ENCODE measurements around the gene ZNF24.

The ZNF24 gene

GRCh38 chr18:35352778-35353177, 8.6 kb upstream of the ZNF24 start:
- no peak for DNase-seq (ENCODE audit: low read depth)

DNA sequence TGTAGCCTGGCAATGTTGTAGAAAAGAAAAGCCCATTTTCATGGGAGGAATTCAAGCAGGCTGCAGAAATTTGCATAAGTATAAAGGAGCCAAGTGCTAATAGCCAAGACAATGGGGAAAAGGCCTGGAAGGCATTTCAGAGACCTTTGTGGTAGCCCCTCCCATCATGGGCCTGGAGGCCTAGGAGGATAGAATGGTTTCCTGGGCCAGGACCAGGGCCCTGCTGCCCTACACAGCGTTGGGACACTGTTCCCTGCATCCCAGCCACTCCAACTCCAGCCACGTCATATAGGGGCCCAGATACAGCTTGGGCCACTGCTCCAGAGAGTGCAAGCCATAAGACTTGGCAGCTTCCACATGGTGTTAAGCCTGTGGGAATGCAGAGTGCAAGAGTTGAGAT, 8.1 kb upstream of the ZNF24 start:
- DNase-seq (ENCODE audit: low read depth): no peak

DNA sequence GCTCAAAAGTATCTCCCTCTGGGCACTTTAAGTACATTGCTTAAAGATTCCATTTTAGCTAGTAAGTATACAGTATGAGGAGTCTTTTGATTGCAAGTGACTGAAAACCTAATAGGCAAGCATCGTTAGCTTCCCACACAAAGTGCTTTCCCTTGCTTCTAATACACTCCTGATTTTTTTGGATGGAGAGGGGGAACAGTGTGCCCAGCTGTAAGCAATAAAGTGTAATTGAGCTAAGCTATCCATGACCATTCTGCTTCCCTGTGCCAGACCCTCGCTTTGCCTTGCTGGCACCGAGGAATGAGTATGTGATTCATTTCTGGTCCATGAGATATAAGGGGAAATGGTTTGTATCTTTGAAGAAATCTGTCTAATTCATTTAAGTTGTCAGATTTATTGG, 3.8 kb upstream of the ZNF24 start:
- no peak for DNase-seq (ENCODE audit: low read depth)

DNA sequence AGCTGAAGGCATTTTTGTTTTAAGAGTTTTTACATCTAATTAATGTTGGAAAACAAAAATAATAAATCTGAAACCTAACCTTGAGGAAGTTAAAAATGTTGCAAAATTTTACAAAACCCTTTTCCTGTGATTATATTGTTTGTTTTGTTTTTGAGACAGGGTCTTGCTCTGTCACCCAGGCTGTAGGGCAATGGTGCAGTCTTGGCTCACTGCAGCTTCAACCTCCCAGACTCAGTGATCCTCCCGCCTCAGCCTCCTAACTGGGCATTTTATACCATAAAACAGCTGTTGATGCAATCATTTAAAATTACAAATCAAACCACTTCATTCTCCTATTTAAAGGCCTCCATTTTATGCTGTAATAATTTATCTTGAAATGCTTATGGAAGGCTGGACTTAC, 1.7 kb upstream of the ZNF24 start:
- DNase-seq (ENCODE audit: low read depth): no peak

GRCh38 chr18:35345460-35345921, 1.3 kb upstream of the ZNF24 start:
- no peak for DNase-seq (ENCODE audit: low read depth)

GRCh38 chr18:35344736-35345459, 678 bp upstream of the ZNF24 start:
- no peak for DNase-seq (ENCODE audit: low read depth)

DNA sequence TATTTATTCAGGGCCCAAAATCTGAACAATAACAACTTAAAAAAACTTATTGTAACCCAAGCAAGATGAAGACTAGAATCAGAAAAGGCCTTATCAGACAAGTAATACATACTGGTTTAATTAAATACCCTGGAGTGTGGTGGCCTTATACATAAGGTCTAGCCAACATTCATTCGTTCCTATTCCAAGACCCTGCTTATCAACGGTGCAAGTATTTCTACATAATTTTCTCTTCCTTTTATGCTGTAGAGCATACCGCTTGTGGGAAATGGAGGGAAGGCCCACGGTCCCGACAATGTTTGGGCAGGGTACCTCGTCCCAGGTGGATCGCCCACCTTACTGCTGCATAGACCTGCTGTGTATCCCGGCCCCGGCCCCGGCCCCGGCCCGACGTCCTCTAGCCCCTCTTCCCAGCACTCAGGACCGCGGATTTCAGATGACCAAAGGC, 708 bp downstream of the ZNF24 start:
- no peak for DNase-seq (ENCODE audit: low read depth)

- no peak for DNase-seq (ENCODE audit: low read depth)
Measured at GRCh38 chr18:35337286-35337685, 6.9 kb downstream of the ZNF24 start.

GRCh38 chr18:35335866-35336265, 8.4 kb downstream of the ZNF24 start:
- DNase-seq (ENCODE audit: low read depth): no peak

- DNase-seq (ENCODE audit: low read depth): no peak
Measured at GRCh38 chr18:35334821-35335220, 9.4 kb downstream of the ZNF24 start.

DNA sequence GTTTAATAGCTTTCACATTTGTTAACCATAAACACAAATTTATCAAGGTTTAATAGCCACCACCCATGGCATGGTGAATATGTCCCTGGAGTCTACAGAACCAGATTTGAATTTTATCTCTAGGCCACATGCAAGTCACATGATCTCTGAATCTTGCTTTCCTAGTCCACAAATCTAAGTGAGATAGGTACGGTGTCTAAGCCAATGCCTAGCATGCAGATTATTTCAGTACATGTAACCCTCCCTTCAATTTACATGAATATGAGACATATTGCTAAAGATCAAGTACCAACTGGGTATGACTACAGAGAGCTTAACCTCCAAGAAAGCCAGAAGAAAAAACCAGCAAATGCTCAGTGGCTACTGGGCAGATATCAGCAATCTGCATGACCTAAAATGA, 10.0 kb downstream of the ZNF24 start:
- DNase-seq (ENCODE audit: low read depth): no peak

- DNase-seq (ENCODE audit: low read depth): no peak
Measured at GRCh38 chr18:35331367-35332087, 12.7 kb downstream of the ZNF24 start.

DNA sequence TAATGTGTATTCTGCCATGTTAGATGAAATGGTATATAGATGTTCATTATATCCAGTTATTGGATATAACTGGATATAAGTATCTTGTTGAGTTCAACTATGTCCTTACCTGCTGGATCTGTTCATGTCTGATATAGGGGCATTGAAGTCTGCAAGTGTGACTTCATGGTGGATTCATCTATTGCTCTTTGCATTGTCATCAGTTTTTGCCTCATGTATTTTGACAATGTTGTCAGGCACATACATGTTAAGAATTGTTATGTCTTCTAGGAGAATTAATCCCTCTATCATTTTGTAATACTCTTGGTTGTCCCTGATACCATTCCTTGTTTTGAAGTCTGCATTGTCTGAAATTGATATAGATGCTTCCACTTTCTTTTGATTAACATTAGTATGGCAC, 15.4 kb downstream of the ZNF24 start:
- no peak for DNase-seq (ENCODE audit: low read depth)

DNA sequence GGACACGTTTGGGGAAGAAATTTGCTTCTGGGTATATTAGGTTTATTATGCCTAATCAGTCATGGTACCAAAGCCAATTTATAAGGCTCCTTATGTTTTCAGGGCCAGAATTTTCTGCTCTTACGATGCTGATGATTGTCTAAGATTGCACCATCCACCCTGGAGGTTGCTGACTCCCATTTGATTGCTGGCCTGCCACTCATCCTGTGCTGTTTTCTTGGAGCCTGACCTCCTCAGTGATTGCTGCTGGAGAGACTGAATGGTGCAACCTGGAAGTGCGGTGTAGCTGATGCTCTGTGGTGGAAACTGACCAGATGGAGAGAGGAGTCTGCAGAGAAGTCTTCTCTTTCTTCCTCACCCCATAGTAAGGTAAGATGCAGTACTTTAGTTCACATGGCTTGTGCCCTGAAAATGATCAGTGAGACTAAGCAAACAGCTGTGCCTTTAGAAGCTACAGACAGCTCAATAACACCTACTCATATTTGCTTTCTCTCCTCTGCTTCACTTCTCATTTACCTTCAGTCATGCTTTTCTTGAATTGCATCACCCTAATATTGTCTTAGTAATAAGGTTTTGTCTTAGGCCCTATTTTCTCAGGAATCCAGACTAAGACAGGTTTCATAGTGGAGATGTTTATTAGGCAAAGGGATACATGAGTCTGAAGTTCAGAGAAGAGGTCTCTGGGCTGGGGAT, 17.4 kb downstream of the ZNF24 start:
- DNase-seq (ENCODE audit: low read depth): no peak

- no peak for DNase-seq (ENCODE audit: low read depth)
Measured at GRCh38 chr18:35324926-35325655, 19.1 kb downstream of the ZNF24 start.

DNA sequence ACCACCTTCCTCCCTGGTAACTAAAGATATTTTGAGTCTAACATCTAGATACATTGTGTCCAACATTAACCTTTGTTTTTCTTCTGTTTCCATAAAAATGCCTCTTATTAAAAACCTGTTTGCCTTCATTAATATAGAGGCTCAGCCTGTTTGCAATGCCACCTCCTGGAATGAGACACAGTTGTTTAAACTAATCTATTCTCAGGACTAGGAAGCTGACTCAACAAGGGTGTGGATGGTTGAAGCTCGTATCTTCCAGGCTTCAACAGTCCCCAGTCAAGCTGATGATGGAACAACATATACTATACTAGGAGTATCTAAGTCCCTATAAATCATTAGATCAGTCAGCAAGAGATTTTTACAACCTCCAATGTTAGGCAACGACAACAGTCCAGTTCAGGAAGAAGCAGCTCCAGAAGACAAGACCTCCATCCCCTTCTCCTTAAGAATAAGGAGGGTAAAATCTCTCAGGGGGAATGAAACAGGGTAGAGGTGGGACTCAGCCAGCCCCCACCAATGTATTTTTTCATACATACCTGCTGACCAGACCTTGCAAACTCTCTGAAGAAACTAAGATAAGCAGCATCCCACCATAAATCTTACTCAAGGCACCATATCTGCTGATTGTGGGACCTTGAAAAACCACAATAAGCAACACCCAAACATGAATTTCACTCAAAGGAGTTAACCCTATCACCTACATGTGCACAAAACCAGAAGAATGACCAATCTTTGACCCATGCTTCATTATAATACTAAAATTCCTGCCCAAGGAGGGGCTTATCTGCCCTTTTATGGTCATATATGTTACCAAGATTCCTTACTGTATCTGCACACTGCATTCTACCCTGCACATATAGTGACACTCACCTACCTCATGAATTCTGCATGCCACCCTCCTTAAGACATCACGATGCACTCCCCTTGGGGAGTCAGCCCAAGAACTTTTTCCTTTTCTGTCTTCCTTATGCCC, 21.4 kb downstream of the ZNF24 start:
- DNase-seq (ENCODE audit: low read depth): no peak

- DNase-seq (ENCODE audit: low read depth): no peak
Measured at GRCh38 chr18:35311496-35311895, 32.7 kb downstream of the ZNF24 start.

- DNase-seq (ENCODE audit: low read depth): no peak
Measured at GRCh38 chr18:35306588-35307250, 37.5 kb downstream of the ZNF24 start.

DNA sequence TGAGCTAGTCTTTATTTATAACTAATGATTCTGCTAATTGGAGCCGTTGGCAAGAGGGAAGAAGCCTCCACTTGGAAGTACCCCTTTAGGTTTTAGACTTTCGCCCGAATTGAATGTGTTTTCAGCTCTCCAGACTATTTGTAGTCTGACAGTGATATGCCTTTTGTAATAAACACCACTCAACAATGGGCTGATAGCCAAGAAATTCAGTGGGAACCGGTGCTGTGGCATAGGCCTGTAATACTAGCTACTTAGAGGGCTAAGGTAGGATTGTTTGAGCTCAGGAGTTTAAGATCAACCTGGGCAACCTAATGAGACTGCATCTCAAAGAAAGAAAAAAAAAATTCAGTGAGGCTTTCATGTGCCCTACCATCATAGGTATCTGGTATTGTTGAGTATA, 40.6 kb downstream of the ZNF24 start:
- no peak for DNase-seq (ENCODE audit: low read depth)

DNA sequence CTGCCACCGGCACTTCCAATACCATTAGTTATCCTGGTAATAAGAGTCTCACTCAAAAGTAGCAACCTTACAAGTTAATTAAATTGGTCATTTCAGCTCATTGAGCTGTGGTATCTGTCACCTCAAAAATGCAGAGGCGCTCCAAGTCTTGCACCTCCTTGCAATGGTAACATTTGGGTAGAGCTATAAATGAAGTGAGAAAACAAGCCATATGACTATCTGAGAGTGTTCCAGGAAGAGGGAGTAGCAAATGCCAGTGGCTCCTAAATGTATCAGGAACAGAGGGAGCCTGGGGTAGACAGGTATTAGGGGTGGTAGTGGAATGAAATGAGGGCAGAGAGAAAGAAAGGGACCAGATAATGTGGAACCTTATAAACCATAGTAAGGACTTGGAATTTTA, 48.2 kb downstream of the ZNF24 start:
- DNase-seq (ENCODE audit: low read depth): no peak

GRCh38 chr18:35291166-35291565, 53.1 kb downstream of the ZNF24 start:
- DNase-seq (ENCODE audit: low read depth): no peak

All from fibroblast of the conjunctiva (primary cell).